EH (cell line): ENCODE results near the gene SYT4.

Experiments used
- DNase-seq: peaks from one replicate; pipeline ENCODE4 v3.0.0-alpha.2; 2015; ENCODE audit warnings: low read depth

The SYT4 gene

DNA sequence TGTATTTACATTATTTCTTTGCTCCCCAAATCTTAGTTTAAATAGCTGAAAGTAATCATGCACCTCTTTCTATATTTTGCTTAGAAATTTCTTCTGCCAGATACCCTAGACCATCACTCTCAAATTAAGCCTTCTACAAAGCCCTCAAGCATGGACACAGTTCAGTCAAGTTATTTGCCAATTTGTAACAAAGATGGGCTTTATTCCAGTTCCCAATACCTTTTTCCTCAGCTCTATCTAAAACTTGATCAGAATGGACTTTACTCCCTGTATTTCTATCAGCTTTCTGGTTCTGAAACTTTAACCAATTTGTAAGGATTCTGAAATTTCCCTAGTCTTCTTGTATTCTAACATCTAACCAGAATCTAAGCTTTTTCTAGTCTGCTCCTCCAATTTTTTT lies 56.6 kb downstream of the SYT4 start:
- no peak for DNase-seq
